H1 (cell line): Measurements from ENCODE around the gene SMURF2. TPM values are rescaled to one million over a fixed set of nuclear protein-coding genes. Genes with fewer than 3 reads are reported as not detected.

Experiments used
- HDAC2 ChIP-seq, 2 experiments: fragments of 300-600 bp in 1 of 2; sonication (generic) in 1 of 2; IDR thresholded peaks; 2 replicates each; pipeline ENCODE4 v1.6.1; 2011 to 2012; ENCODE audit warnings: low read depth in 2 of 2, low read length in 2 of 2, mild to moderate bottlenecking in 2 of 2, moderate library complexity in 2 of 2, borderline replicate concordance in 1 of 2, inconsistent platforms in 1 of 2
- KDM1A ChIP-seq: fragments of 200-600, 300-600 bp; sonication (generic); IDR thresholded peaks from 2 replicates; pipeline ENCODE4 v1.7.1; 2016; ENCODE audit warnings: mild to moderate bottlenecking, low read length, borderline replicate concordance
- POLR2A ChIP-seq, 2 experiments: IDR thresholded peaks; 1 replicate in 1 of 2; 2 replicates in 1 of 2; pipeline ENCODE4 v1.6.1; 2011; ENCODE audit warnings: low read depth in 2 of 2, low read length in 2 of 2, mild to moderate bottlenecking in 2 of 2; ENCODE audit errors: control extremely low read depth in 1 of 2
- TAF1 ChIP-seq: IDR thresholded peaks from 2 replicates; pipeline ENCODE4 v1.6.1; 2011; ENCODE audit warnings: mild to moderate bottlenecking, low read depth, low read length
- TEAD4 ChIP-seq: IDR thresholded peaks from 2 replicates; pipeline ENCODE4 v1.6.1; 2012; ENCODE audit warnings: low read depth, low read length, inconsistent platforms, mixed read lengths
- polyA plus RNA-seq, 7 experiments: library from polyadenylated mRNA; depleted of rRNA in 3 of 7; stranded (reverse) in 5 of 7; unstranded in 2 of 7; fragments of >200 nt in 5 of 7; fragments of 200-250 nt in 2 of 7; gene quantifications; 1 replicate in 5 of 7; 2 replicates in 1 of 7; 4 replicates in 1 of 7; pipeline versions ENCODE4 v1.2.1 to v1.2.3, GENCODE V29; 2011 to 2013; ENCODE audit warnings: missing spikeins in 2 of 7, mixed read lengths in 2 of 7
- total RNA-seq: library from RNA; stranded (reverse); fragmentation: NEBNext Ultra II Directional; extraction: Animal tissue kit (Norgen Biotek cat#: 25700); gene quantifications from 2 replicates; pipeline ENCODE4 v1.2.1, GENCODE V29; 2021
- TF ChIP-seq, protein P1 (sequence below): IDR thresholded peaks from 2 replicates; pipeline ENCODE4 v1.6.1; 2012; ENCODE audit warnings: inconsistent platforms

SMURF2 gene
- total and polyA plus RNA-seq, 2 of the 8 experiments (the other 6 are each of a cell fraction or from before 2014, with no cell fraction given) = 7.2 to 29.2 TPM

DNA sequence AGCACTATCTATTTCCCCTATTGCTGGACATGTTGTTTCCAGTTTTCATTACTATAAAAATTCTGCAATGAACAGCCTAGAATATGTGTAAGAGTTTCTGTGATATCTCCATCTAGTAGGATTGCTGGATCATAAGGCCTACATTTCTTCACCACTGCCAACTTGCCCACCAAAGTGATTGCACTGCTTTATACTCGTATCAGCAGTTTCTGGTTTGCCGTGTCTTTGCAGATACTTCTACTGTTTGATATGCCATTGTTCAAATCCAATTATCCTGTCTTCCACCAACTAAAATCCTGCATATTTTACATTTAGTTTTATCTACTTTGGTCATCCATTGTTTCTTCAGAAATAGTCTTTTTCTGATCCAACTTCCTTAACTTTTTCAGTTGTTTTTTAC lies 134.2 kb downstream of the SMURF2 start (continued):
- TF ChIP-seq HDAC2 (IDR thresholded peaks at IDR 0.05; ENCODE audit: borderline replicate concordance in 1 of 2, low read depth in 2 of 2, low read length in 2 of 2) (no peak), POLR2A (IDR thresholded peaks at IDR 0.05; ENCODE audit: control extremely low read depth in 1 of 2, low read depth in 2 of 2, low read length in 2 of 2) (no peak), TEAD4 (no peak), KDM1A (no peak), TAF1 (no peak)
- TF ChIP-seq, protein P1, sequence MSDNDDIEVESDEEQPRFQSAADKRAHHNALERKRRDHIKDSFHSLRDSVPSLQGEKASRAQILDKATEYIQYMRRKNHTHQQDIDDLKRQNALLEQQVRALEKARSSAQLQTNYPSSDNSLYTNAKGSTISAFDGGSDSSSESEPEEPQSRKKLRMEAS = no peak
